ENCODE measurements around the gene ZBED4.

The ZBED4 gene

DNA sequence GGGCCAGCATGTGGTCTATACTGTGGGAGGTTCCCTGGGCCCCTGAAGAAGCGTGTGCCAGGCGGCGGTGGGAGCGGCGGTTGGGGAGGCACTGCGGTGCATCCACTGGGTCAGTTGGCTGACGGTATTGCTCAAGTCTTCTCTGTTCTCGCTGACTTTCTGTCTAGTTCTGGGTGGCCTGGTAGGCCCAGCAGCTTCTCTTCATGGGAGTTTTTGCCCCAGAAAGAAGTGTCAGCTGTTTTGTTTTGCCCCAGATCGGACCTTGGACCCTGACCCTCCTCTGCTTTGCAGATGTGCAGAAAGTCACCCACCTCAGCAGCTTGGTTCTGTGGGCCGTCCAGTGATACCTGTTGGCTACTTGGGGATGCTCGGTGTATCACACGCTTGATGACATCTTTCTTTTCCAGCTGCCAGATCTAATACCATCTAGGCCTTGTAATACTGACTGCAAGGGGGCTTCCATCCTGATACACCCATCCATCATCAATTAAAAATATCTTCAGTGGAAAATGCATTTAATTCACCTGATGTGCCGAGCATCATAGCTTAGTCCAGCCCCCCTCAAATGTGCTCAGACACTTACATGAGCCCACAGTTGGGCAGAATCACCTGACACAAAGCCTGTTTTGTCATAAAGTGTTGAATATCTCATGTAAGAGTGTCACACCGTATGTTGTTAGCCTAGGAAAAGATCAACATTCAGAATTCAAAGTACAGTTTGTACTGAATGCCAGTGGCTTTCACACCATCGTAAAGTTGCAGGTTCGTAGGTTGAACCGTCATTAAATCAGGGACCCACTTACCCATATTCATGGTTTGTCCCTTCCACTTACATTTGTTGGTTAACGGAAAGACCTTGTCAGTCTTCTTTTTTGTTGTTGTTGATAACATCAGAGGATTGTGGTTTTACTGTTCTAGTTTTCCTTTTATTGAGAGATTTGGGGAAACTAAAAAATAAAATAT lies 13.9 kb downstream of the ZBED4 start:
- no peak overlapping the region for H3K9ac ChIP-seq (ENCODE audit: insufficient read length, low read depth)
- H3K27me3 ChIP-seq (ENCODE audit: insufficient read depth, insufficient read length): no peaks in the 10 kb centered on the region
- H3K4me3 ChIP-seq (ENCODE audit: insufficient read length, low read depth): no peak overlapping the region
- TF ChIP-seq YY1 (IDR thresholded peaks at IDR 0.05; ENCODE audit: insufficient read depth, insufficient read length): no peak
- H3K4me1 ChIP-seq (ENCODE audit: insufficient read depth, insufficient read length): no peaks in the 10 kb centered on the region
- no peak for DNase-seq (ENCODE audit: low read depth, low spot score)
- H3K36me3 ChIP-seq (ENCODE audit: insufficient read depth, insufficient read length, low read length): peaks cover 7% of the 10 kb centered on the region
- peaks cover 17% of the 10 kb centered on the region; the same call in 1 of the 2 replicates for H3K9me3 ChIP-seq (ENCODE audit: insufficient read depth, low read length)

DNA sequence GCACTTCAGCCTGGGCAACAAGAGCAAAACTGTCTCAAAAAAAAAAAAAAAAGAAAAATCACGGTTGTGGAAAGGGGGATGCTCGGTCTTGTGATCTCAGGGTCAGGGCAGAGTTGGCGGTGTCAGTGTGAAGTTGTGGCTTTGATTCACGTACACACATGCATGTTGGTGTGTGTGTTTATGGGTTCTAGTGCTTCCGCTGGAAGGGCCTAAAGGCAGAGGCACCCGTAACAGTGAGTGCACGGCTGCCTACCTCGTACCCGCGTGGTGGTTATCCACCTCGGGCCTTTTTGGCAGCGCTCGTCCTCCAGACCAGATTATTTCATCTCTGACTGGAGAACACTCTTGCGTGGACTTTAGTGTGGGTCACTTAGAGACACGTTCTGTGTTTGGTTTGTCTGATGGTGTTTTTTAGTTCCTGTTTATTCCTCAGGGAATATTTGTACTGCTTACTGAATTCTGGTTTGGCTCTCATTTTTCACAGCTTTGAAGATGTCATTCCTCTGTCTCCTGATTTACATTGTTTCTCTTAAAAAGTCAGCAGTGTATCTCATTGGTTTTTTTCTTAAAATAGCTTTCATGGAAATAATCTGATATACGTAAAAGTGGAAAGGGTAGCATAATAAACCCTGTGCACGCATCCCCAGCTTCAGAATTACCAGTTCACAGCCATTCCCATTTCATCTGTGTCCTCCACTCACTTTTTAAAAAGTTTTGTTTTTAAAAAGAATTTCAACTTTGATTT lies 15.6 kb downstream of the ZBED4 start:
- Histone ChIP-seq H3K9me3 (ENCODE audit: insufficient read depth, low read length) (peaks cover 17% of the 10 kb centered on the region; the same call in 1 of the 2 replicates), H3K36me3 (ENCODE audit: insufficient read depth, insufficient read length, low read length) (peaks cover 7% of the 10 kb centered on the region), H3K4me3 (ENCODE audit: insufficient read length, low read depth) (no peak overlapping the region), H3K9ac (ENCODE audit: insufficient read length, low read depth) (no peak overlapping the region), H3K4me1 (ENCODE audit: insufficient read depth, insufficient read length) (no peaks in the 10 kb centered on the region), H3K27me3 (ENCODE audit: insufficient read depth, insufficient read length) (no peaks in the 10 kb centered on the region)
- DNase-seq (ENCODE audit: low read depth, low spot score): no peak
- no peak for TF ChIP-seq SUZ12 (IDR thresholded peaks at IDR 0.05; ENCODE audit: extremely low read depth, insufficient read depth, insufficient read length)
- no peak for TF ChIP-seq ZNF274 (IDR thresholded peaks at IDR 0.05; ENCODE audit: low read depth, low read length)
- no peak for TF ChIP-seq YY1 (IDR thresholded peaks at IDR 0.05; ENCODE audit: insufficient read depth, insufficient read length)

DNA sequence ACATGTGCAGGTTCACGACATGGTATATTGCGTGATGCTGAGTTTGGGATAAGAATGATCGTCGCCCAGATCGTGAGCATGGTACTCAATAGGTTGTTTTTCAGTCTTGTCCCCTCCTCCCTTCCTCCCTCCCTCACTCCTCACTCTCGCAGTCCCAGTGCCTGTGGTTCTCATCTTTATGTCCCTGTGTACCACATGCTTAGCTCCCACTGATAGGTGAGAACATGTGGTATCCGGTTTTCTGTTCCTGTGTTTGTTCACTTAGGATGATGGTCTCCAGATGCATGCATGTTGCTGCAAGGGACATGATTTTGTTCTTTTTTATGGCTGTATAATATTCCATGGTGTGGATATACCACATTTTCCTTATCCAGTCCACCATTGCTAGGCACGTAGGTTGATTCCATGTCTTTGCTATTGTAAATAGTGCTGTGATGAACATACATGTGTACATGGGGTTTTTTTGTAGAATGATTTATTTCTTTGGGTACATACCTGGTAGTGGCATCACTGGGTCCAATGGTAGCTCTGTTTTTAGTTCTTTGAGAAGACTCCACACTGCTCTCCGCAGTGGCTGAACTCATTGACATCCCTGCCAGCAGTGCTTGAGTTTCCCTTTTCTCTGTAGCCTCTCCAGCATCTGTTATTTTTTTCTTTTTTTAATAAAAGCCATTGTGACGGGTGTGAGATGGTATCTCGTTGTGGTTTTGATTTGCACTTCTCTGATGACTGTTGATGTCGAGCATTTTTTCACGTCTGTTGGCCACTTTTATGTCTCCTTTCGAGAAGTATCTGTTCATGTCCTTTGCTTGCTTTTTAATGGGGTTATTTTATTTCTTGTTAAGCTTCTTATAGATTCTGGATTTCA lies 16.4 kb downstream of the ZBED4 start:
- Histone ChIP-seq H3K4me1 (ENCODE audit: insufficient read depth, insufficient read length) (no peaks in the 10 kb centered on the region), H3K36me3 (ENCODE audit: insufficient read depth, insufficient read length, low read length) (peaks cover 7% of the 10 kb centered on the region), H3K4me3 (ENCODE audit: insufficient read length, low read depth) (no peak overlapping the region), H3K9ac (ENCODE audit: insufficient read length, low read depth) (no peak overlapping the region), H3K9me3 (ENCODE audit: insufficient read depth, low read length) (peaks cover 17% of the 10 kb centered on the region; the same call in 1 of the 2 replicates), H3K27me3 (ENCODE audit: insufficient read depth, insufficient read length) (no peaks in the 10 kb centered on the region)
- TF ChIP-seq SUZ12 (IDR thresholded peaks at IDR 0.05; ENCODE audit: extremely low read depth, insufficient read depth, insufficient read length) (no peak), YY1 (IDR thresholded peaks at IDR 0.05; ENCODE audit: insufficient read depth, insufficient read length) (no peak), ZNF274 (IDR thresholded peaks at IDR 0.05; ENCODE audit: low read depth, low read length) (no peak)
- no peak for DNase-seq (ENCODE audit: low read depth, low spot score)

DNA sequence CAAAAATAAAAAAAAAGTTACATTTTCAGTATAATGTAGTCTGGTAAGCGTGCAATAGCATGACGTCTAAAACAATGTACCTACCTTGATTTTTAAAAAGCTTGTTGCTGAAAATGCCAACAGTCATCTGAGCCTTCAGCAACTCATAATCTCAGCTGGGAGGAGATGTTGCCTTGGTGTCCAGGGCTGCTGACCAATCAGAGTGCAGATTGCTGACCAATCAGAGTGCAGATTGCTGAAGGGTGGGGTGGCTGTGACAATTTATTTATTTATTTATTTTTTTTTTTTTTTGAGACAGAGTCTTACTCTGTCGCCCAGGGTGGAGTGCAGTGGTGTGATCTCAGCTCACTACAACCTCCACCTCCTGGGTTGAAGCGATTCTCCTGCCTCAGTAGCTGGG lies 17.8 kb downstream of the ZBED4 start:
- Histone ChIP-seq H3K9me3 (ENCODE audit: insufficient read depth, low read length) (peaks cover 10% of the 10 kb centered on the region; the same call in 1 of the 2 replicates), H3K36me3 (ENCODE audit: insufficient read depth, insufficient read length, low read length) (peaks cover 7% of the 10 kb centered on the region), H3K4me3 (ENCODE audit: insufficient read length, low read depth) (no peak overlapping the region), H3K27me3 (ENCODE audit: insufficient read depth, insufficient read length) (no peaks in the 10 kb centered on the region), H3K9ac (ENCODE audit: insufficient read length, low read depth) (no peak overlapping the region), H3K4me1 (ENCODE audit: insufficient read depth, insufficient read length) (no peaks in the 10 kb centered on the region)
- no peak for DNase-seq (ENCODE audit: low read depth, low spot score)
- TF ChIP-seq SUZ12 (IDR thresholded peaks at IDR 0.05; ENCODE audit: extremely low read depth, insufficient read depth, insufficient read length): no peak
- no peak for TF ChIP-seq ZNF274 (IDR thresholded peaks at IDR 0.05; ENCODE audit: low read depth, low read length)
- TF ChIP-seq YY1 (IDR thresholded peaks at IDR 0.05; ENCODE audit: insufficient read depth, insufficient read length): no peak

DNA sequence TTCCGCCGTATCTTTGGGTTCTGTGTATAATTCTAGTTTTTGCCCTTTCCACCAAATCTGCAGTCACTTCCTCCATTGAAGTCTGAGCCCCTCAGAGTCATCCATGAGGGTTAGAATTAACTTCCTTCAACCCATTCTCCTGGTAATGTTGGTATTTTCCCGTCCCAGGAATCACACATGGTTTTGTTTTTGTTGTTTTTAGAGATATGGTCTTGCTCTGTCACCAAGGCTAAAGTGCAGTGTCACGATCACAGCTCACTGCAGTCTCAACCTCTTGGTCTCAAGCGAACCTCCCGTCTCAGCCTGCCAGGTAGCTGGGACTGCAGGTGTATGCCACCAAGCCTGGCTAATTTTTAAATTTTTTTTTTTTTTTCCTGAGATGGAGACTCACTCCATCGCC lies 18.7 kb downstream of the ZBED4 start:
- Histone ChIP-seq H3K9ac (ENCODE audit: insufficient read length, low read depth) (no peak overlapping the region), H3K27me3 (ENCODE audit: insufficient read depth, insufficient read length) (no peaks in the 10 kb centered on the region), H3K4me1 (ENCODE audit: insufficient read depth, insufficient read length) (no peaks in the 10 kb centered on the region), H3K36me3 (ENCODE audit: insufficient read depth, insufficient read length, low read length) (peaks cover 7% of the 10 kb centered on the region), H3K4me3 (ENCODE audit: insufficient read length, low read depth) (no peak overlapping the region), H3K9me3 (ENCODE audit: insufficient read depth, low read length) (peaks cover 10% of the 10 kb centered on the region; the same call in 1 of the 2 replicates)
- TF ChIP-seq YY1 (IDR thresholded peaks at IDR 0.05; ENCODE audit: insufficient read depth, insufficient read length): no peak
- TF ChIP-seq ZNF274 (IDR thresholded peaks at IDR 0.05; ENCODE audit: low read depth, low read length): no peak
- TF ChIP-seq SUZ12 (IDR thresholded peaks at IDR 0.05; ENCODE audit: extremely low read depth, insufficient read depth, insufficient read length): no peak
- no peak for DNase-seq (ENCODE audit: low read depth, low spot score)

DNA sequence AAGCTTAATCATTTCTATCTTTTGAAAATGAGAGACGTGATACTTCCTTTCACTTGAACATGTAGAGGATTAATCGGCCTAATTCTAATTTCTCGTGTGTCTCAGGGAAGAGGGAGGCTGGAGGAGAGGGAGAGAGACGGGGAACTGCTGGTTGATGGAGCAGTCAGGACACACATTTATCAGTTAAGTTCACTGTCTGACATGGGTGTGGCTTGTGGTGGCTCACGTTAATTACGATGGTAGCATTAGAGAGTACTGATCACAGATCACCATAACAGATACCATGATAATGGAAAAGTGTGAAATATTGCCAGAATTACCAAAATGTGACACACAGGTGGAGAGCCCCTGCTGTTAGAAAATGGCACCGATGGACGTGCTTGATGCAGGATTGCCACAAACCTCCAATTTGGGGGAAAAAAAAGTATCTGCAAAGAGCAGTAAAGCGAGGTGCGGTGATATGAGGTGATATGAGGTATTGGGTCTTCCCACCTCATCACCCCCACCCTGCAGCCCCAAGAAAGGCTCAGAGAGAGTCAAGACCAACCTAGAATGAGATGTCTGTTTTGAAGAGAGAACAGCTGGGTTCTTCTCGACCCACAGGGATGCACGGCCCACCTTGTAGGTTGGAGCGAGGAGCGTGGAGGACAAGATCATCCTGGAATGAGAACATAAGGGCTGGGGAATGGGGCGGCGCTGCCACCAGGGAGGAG lies 19.7 kb downstream of the ZBED4 start:
- Histone ChIP-seq H3K9ac (ENCODE audit: insufficient read length, low read depth) (no peak overlapping the region), H3K4me1 (ENCODE audit: insufficient read depth, insufficient read length) (no peaks in the 10 kb centered on the region), H3K9me3 (ENCODE audit: insufficient read depth, low read length) (peaks cover 10% of the 10 kb centered on the region; the same call in 1 of the 2 replicates), H3K36me3 (ENCODE audit: insufficient read depth, insufficient read length, low read length) (peaks cover 5% of the 10 kb centered on the region), H3K4me3 (ENCODE audit: insufficient read length, low read depth) (no peak overlapping the region), H3K27me3 (ENCODE audit: insufficient read depth, insufficient read length) (no peaks in the 10 kb centered on the region)
- DNase-seq (ENCODE audit: low read depth, low spot score): no peak
- TF ChIP-seq SUZ12 (IDR thresholded peaks at IDR 0.05; ENCODE audit: extremely low read depth, insufficient read depth, insufficient read length) (no peak), ZNF274 (IDR thresholded peaks at IDR 0.05; ENCODE audit: low read depth, low read length) (no peak), YY1 (IDR thresholded peaks at IDR 0.05; ENCODE audit: insufficient read depth, insufficient read length) (no peak)
